GM18499 (cell line): ENCODE measurements around the gene PAK6.
A peak's percentile ranks its signal among the peaks of the same experiment; 100 is the strongest.

ENCODE experiments used
- ATAC-seq: cut with Tn5 transposase; IDR thresholded peaks from one replicate; pipeline ENCODE4 v1.9.1; 2021; ENCODE audit warnings: moderate number of reproducible peaks; ENCODE audit not compliant: insufficient read depth, unreplicated experiment

The PAK6 gene

DNA sequence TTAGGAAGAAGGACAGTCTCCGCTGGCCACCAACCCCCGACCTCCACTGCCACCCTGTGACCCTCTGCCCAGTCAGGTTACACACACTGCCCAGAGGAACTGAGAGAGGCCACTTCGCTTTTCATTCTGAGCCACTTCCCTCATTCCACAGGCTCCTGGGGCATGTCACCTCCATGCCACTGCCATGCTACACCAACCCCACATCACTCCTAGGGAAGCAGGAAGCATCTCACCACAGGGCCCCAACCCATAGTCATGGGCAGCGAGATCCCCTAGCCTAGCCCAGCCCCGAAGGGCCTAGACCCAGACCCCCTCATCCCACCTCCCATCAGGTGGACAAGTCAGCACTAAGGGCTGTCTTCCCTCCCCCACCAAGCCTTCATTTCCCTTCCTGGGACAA, 67.5 kb downstream of the PAK6 start:
- ATAC-seq: no peak

DNA sequence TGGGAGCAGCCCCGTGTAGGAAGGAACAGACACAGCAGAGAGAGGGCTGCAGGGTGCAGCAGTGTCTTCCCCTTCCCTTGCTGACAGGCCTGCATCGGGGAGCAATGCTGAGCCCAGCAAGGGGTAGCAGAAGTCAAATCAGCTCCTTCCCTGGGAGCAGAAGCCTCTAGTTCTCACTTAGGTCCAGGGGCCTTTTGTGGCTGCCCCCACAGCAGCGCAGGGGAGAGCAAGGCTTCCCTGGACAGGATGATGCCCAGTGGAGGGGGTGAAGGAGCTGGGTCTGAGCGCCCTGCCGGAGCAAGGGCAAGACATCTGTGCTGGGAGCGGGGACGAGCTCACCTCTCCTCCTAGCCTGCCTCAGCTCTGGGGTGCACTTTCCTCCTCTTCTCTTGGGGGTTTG, 68.0 kb downstream of the PAK6 start:
- no peak for ATAC-seq

- peak; percentile 36 for ATAC-seq
Observed at GRCh38 chr15:40307421-40308211, 68.8 kb downstream of the PAK6 start, which contains the start of gene PLCB2. Gene PLCB2, minus strand, starts transcription at chr15:40307935. Its CDS starts 263 bp downstream, at chr15:40307672.

DNA sequence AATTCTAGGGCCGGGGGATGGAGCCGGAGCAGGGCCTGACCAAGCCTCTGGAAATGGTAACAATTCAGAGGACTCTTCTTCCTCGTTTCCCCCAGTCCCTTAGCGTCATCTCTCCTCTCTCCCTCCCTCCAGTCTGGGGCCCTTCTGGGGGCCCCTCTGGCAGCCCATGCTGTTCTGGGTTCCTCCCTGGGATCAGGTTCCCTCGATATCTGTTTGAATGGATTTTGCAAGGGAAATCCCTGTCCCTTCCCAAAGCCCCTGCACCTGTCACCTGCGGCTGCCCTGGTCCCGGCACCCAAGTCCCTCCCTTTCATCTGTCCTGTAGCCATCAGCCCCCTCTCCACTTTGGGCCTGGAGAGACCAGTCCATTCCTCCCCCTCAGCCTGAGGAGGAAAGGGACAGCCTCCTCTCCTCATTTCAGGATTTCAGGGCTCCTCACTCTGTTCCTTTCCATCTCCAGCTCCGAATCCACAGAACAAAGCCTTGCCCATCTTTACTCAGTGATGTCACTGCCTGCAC, 70.5 kb downstream of the PAK6 start:
- ATAC-seq: no peak

DNA sequence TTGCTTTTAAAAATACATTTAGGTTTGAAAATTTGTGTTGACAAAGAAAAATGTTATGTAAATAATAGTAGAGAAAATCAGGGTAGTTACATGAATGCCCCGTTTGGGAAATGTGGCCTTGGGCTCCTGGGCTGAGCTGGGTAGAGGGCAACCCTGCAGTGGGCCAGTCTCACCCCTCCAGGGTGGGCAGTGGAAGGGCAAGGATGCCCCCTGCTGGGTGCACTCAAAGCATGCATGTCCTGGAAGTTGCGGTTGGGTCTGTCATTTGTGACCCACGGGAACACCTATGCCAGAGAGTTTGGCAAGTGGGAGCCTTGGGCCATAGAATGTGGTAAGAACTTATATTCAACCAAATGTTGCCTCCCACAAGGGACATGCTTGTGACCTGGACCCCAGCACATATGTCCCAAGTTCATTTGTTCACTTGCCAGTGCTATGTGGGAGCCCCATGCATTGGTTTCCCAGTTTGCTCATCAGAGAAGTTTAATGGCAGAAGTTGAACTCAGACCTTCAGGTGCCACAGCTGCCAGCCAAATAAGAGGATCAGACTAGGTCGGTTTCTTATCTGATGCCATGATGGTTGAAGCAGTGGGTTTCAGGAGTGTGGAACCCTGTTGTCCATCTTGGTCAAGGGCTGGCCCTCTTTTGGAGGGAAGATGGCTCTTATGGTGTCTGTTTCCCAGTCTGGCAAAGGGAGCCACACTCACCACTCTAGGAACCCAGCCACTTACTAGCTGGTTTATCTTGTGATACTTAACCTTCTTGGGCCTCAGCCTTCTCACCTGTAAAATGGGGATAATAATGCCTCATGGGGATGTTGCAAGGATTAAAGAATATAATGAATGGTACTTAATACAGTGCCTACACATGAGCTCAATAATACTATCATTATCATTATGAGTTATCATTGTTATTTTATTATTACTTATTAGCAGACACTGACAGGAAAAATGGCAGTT, 71.4 kb downstream of the PAK6 start:
- ATAC-seq: no peak

DNA sequence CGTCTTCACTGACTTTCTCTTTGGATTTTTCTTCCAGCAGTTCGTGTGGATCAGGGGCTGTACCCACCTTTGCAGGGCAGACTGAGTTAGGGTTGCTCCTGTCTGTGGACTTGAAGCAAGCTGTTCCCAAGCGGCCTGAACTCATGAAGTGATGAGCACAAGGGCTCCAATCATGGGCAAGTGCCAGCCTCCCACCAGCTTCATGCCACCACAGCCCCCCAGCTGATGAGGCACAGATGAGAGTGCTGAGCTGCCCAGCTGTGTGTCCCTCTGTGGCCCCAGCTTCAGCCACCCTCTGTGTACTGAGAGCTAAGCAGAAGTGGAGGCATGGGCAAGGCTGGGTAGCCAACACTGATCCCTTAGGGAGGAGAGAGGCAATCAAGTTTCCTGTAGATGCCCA, 72.1 kb downstream of the PAK6 start:
- ATAC-seq: no peak

GRCh38 chr15:40312370-40313158, 73.7 kb downstream of the PAK6 start:
- ATAC-seq: no peak

GRCh38 chr15:40313531-40314398, 74.9 kb downstream of the PAK6 start:
- no peak for ATAC-seq

GRCh38 chr15:40314723-40315276, 75.9 kb downstream of the PAK6 start:
- ATAC-seq: no peak

DNA sequence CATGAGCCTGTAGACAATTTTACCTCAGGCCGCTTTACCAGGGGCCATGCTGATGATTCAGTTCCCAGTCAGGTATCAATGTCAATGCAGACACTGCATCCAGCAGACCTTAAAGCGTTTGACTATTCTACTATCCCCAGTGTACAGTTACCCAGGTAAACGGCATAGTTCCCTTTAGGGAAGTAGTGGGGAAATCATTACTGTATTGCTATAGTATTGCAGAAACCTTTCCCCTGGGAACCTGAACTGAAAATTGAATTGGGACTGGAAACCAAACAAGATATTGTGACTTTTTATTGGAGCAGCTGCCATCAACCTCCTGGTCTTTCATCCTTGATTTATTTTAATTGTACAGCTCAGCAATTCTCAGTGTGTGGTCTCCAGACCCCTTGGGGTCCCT, 78.1 kb downstream of the PAK6 start:
- ATAC-seq: no peak

DNA sequence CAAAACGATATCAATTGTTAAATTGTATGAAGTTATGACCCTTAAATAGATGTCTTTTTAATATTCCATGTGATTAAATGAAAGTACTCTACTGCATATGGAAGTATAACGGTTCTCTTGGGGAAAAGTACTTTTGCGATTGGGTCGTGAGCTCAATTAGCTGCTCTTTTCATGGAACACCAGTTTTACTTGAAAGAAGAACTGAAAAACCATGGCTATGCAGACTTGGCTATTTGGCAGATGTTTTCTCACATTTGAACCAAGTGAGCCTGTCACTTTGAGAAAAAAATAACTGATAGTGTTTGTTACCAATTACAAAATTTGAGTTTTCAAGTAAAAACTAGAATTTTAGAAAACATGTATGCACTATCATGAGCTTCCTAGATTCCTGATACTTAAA, 78.7 kb downstream of the PAK6 start:
- no peak for ATAC-seq

GRCh38 chr15:40320409-40320808, 81.5 kb downstream of the PAK6 start:
- ATAC-seq: no peak

DNA sequence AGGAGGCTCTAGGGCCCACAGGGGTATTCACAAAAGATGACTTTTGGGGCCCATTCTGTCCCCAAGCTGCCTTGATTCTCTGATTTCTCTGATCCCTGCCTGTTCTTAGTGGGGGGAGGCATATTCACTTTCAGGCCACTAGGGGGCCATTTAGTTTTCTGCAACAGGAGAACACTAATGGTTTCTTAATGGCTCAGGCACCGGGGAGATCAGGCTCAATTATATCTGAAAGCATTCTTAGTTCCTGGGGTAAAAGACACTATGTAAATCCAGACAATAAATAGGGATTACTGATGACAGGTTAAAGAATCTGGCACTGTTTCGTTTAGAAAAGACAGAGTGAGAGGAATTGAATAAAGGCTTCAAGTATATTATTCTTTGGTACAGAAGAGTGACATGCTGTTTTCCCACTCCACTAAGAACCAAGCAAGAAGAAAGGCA, 82.1 kb downstream of the PAK6 start:
- ATAC-seq: no peak

- ATAC-seq: no peak
Observed at GRCh38 chr15:40322531-40323238, 83.8 kb downstream of the PAK6 start.

GRCh38 chr15:40323239-40323952, 84.5 kb downstream of the PAK6 start, which contains the start of gene INAFM2:
Gene INAFM2, plus strand, starts transcription at chr15:40323692. Its CDS starts 364 bp downstream, at chr15:40324056.
- peak; percentile 78 for ATAC-seq

DNA sequence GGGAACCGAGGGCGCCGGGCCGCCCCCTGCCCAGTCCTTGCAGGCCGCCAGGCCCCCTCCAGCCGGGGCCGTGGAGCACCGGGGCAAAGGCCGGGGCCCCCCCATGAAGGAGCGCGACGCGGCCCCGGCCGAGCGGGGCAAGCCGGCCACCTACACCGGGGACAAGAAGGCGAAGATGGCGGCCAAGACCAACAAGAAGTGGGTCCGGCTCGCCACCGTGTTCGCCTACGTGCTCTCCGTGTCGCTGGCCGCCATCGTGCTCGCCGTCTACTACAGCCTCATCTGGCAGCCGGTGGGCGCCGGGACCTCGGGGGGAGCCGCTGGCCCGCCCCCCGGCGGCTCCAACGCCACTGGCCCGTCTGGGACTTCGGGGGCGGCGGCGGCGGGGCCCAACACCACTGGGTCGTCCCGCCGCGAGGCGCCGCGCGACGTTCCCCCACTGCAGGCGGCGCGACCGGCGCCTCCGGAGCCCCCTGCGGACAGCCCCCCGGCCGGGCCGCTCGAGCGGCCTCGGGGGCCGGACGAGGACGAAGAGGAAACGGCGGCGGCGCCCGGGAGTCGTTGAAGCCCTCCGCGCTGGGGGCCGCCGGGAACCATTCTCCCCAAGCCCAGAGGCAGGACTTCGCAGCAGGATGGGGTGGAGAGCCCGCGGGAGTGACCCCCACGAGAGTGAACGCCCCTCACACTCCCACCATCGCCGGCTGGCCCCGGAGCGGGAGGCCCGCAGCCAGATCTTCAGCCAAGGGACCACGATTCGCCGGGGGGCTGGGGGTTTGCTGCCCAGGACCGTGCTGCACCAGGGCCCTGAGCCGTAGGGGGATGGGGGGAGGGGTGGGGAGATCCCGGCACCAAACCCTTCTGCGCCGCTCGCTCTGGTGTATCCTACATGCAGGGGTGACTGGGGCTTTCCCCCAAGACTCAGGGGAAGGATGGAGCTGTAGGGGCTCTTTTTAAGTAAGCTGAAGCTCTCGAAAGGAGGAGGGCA, 85.4 kb downstream of the PAK6 start:
- ATAC-seq: no peak
